HepG2 (cell line): ENCODE results near the gene SUCLA2. TPM values are rescaled to one million over a fixed set of nuclear protein-coding genes. Genes with fewer than 3 reads are reported as not detected.

ENCODE experiments used
- ATAC-seq: fragments of 200-7000 bp; cut with Tn5 transposase; 3 replicates; pipeline ENCODE4 v1.9.1; 2020; ENCODE audit warnings: mild to moderate bottlenecking, moderate library complexity
- BruUV-seq: library from RNA; stranded (reverse); fragments of 400-500 nt; replicated peaks from 2 replicates; lab custom pipeline; 2021; lab: Mats Ljungman, UMichigan
- CTCF ChIA-PET: fragments of 300-600 bp; formaldehyde crosslinking; extraction: SDS; loops from one replicate; lab custom pipeline; 2021; ENCODE audit warnings: low total read pairs, inconsistent platforms, low intra/inter-chr PET ratio; lab: Yijun Ruan, JAX
- POLR2A ChIA-PET: fragments of 350-600 bp; sonication (Branson Sonifier 250); formaldehyde crosslinking; loops from one replicate; lab custom pipeline; 2020; ENCODE audit warnings: antibody characterized with exemption, inconsistent platforms; lab: Yijun Ruan, JAX
- DNase-seq: peaks from one replicate; pipeline ENCODE4 v3.0.0-alpha.2; 2015; ENCODE audit warnings: low spot score
- FAIRE-seq: peaks from 3 replicates; lab custom pipeline; 2011; peaks lifted over from hg19 to GRCh38; lab: Jason Lieb, UNC
- H2AFZ ChIP-seq: one replicate; pipeline ENCODE4 v1.6.1; 2011; ENCODE audit warnings: low read length, inconsistent platforms
- H3K27ac ChIP-seq: fragments of 300-600 bp; 3 replicates; pipeline ENCODE4 v1.8.0; 2011; ENCODE audit warnings: mixed run types, mild to moderate bottlenecking, mixed read lengths, low read length, inconsistent platforms; ENCODE audit not compliant: insufficient read depth; ENCODE audit errors: extremely low read length
- H3K27me3 ChIP-seq, 2 experiments: fragments of 200-600 bp in 1 of 2; 2 replicates in 1 of 2; 3 replicates in 1 of 2; pipeline versions ENCODE4 v1.6.0 to v1.8.0; 2011; ENCODE audit warnings: low read length in 2 of 2, mild to moderate bottlenecking in 2 of 2, moderate library complexity in 2 of 2, inconsistent platforms in 1 of 2; ENCODE audit not compliant: insufficient read depth in 2 of 2, control insufficient read depth in 1 of 2
- H3K36me3 ChIP-seq, 2 experiments: fragments of 200-600 bp in 1 of 2; replicated peaks in 1 of 2; 2 replicates in 1 of 2; 3 replicates in 1 of 2; pipeline versions ENCODE4 v1.5.1 to v1.8.0; 2011; ENCODE audit warnings: low read length in 2 of 2, inconsistent platforms in 1 of 2; ENCODE audit not compliant: insufficient read depth in 2 of 2, control insufficient read depth in 1 of 2
- H3K4me1 ChIP-seq: 2 replicates; pipeline ENCODE4 v1.5.1; 2012; ENCODE audit warnings: low read length, inconsistent platforms; ENCODE audit not compliant: insufficient read depth
- H3K4me2 ChIP-seq: 2 replicates; pipeline ENCODE4 v1.6.0; 2011; ENCODE audit warnings: low read depth, low read length, inconsistent platforms
- H3K4me3 ChIP-seq, 3 experiments: fragments of 200-600 bp in 1 of 3; sonication (generic), shearing (Covaris generic) in 1 of 3; replicated peaks in 1 of 3; 2 replicates each; pipeline ENCODE4 v1.5.1; 2011 to 2016; ENCODE audit warnings: low read length in 3 of 3, inconsistent platforms in 2 of 3, low read depth in 2 of 3, mild to moderate bottlenecking in 2 of 3, control low read depth in 1 of 3, mixed read lengths in 1 of 3; ENCODE audit not compliant: insufficient read depth in 1 of 3
- H3K79me2 ChIP-seq: one replicate; pipeline ENCODE4 v1.6.1; 2011; ENCODE audit warnings: low read length, inconsistent platforms; ENCODE audit not compliant: insufficient read depth
- H3K9ac ChIP-seq: 2 replicates; pipeline ENCODE4 v1.6.0; 2011; ENCODE audit warnings: mild to moderate bottlenecking, low read depth, low read length, inconsistent platforms; ENCODE audit not compliant: insufficient read depth
- H3K9me3 ChIP-seq: 2 replicates; pipeline ENCODE4 v1.5.1; 2012; ENCODE audit warnings: mild to moderate bottlenecking, low read length
- H4K20me1 ChIP-seq: 2 replicates; pipeline ENCODE4 v1.6.0; 2011; ENCODE audit warnings: inconsistent platforms, mild to moderate bottlenecking, low read length, moderate library complexity; ENCODE audit not compliant: insufficient read depth
- AKAP8 ChIP-seq: sonication (generic); formaldehyde crosslinking; IDR thresholded peaks from 2 replicates; pipeline ENCODE4 v1.5.1; 2020; ENCODE audit warnings: mild to moderate bottlenecking, missing genetic modification reagents
- ELF1 ChIP-seq: sonication (generic); formaldehyde crosslinking; IDR thresholded peaks from 2 replicates; pipeline ENCODE4 v1.4.0; 2020; ENCODE audit warnings: missing genetic modification reagents
- HNRNPK ChIP-seq: fragments of 200-400 bp; formaldehyde crosslinking; IDR thresholded peaks from 2 replicates; pipeline ENCODE4 v1.6.1; 2018; ENCODE audit warnings: low read length, low read depth, moderate library complexity, mild to moderate bottlenecking; ENCODE audit not compliant: poor library complexity, severe bottlenecking
- MEF2D ChIP-seq: sonication (generic); formaldehyde crosslinking; IDR thresholded peaks from 2 replicates; pipeline ENCODE4 v1.5.1; 2020; ENCODE audit warnings: mild to moderate bottlenecking, missing genetic modification reagents
- TBP ChIP-seq: sonication (generic); formaldehyde crosslinking; IDR thresholded peaks from 2 replicates; pipeline ENCODE4 v1.5.0; 2020; ENCODE audit warnings: missing genetic modification reagents
- U2AF1 ChIP-seq: fragments of 200-400 bp; formaldehyde crosslinking; optimal IDR thresholded peaks from 2 replicates; pipeline ENCODE3; 2017; ENCODE audit warnings: mild to moderate bottlenecking, low read depth, low read length
- ZNF350 ChIP-seq: sonication (generic); formaldehyde crosslinking; IDR thresholded peaks from 2 replicates; pipeline ENCODE4 v1.4.0; 2020; ENCODE audit warnings: mild to moderate bottlenecking, low read depth, missing genetic modification reagents, borderline replicate concordance
- ZNF773 ChIP-seq: sonication (generic); formaldehyde crosslinking; IDR thresholded peaks from 2 replicates; pipeline ENCODE4 v1.4.0; 2020; ENCODE audit warnings: missing genetic modification reagents, borderline replicate concordance
- ZSCAN25 ChIP-seq: sonication (generic); formaldehyde crosslinking; IDR thresholded peaks from 2 replicates; pipeline ENCODE4 v1.8.0; 2022; ENCODE audit warnings: mild to moderate bottlenecking, missing genetic modification reagents
- WGBS: methylation state at CpG from one replicate; pipeline ENCODE4 v1.1.6; 2017; ENCODE audit warnings: low lambda C conversion rate; 5-methylcytosine and 5-hydroxymethylcytosine counted together
- in situ Hi-C: cut with HindIII; loops from 2 replicates; pipeline ENCODE4 v1.10.0; 2017; ENCODE audit warnings: low pct_unique_long_range_greater_than_20kb; ENCODE audit not compliant: extremely low pct_ligation_motif_present
- intact Hi-C: fragments of 100-400 bp; cut with micrococcal nuclease; formaldehyde crosslinking; loops from one replicate; pipeline ENCODE4 v1.10.0; 2022; ENCODE audit not compliant: unreplicated experiment
- polyA plus RNA-seq, 8 experiments: library from polyadenylated mRNA; depleted of rRNA in 3 of 8; stranded (reverse) in 7 of 8; unstranded in 1 of 8; fragments of >200 nt; fragmentation: Illumina TruSeq in 4 of 8; extraction: Trizol in 4 of 8; gene quantifications; 2 replicates each; pipeline versions ENCODE4 v1.2.1 to v1.2.3, GENCODE V29; 2011 to 2016; ENCODE audit warnings: low read depth in 4 of 8, missing spikeins in 1 of 8, mixed read lengths in 1 of 8; ENCODE audit not compliant: insufficient read depth in 1 of 8
- total RNA-seq, 5 experiments: library from RNA; depleted of rRNA; stranded (reverse); fragments of >200 nt; fragmentation: Illumina TruSeq; extraction: Trizol; gene quantifications; 2 replicates each; pipeline ENCODE4 v1.2.3, GENCODE V29; 2016; ENCODE audit warnings: low read depth in 1 of 5
- TF ChIP-seq, protein P1 (sequence below): conservative IDR thresholded peaks from 2 replicates; pipeline ENCODE4 v1.6.1; 2018; ENCODE audit warnings: missing genetic modification reagents
- TF ChIP-seq, protein P2 (sequence below): sonication (generic); formaldehyde crosslinking; IDR thresholded peaks from 2 replicates; pipeline ENCODE4 v1.4.0; 2020; ENCODE audit warnings: low read depth, mild to moderate bottlenecking, missing genetic modification reagents
- TF ChIP-seq, protein P3 (sequence below): sonication (generic); formaldehyde crosslinking; IDR thresholded peaks from 2 replicates; pipeline ENCODE4 v1.5.1; 2020; ENCODE audit warnings: mild to moderate bottlenecking, missing genetic modification reagents, borderline replicate concordance
- TF ChIP-seq, protein P4 (sequence below): sonication (generic); formaldehyde crosslinking; IDR thresholded peaks from 2 replicates; pipeline ENCODE4 v1.4.0; 2020; ENCODE audit warnings: missing genetic modification reagents
- TF ChIP-seq, protein P5 (sequence below): sonication (generic); formaldehyde crosslinking; IDR thresholded peaks from 2 replicates; pipeline ENCODE4 v1.8.0; 2022; ENCODE audit warnings: missing genetic modification reagents, low read depth, mild to moderate bottlenecking, borderline replicate concordance

Gene SUCLA2
- total and polyA plus RNA-seq, 2 of the 13 experiments (the other 11 are each of a cell fraction or from before 2014, with no cell fraction given): 28.4 to 77.1 TPM

DNA sequence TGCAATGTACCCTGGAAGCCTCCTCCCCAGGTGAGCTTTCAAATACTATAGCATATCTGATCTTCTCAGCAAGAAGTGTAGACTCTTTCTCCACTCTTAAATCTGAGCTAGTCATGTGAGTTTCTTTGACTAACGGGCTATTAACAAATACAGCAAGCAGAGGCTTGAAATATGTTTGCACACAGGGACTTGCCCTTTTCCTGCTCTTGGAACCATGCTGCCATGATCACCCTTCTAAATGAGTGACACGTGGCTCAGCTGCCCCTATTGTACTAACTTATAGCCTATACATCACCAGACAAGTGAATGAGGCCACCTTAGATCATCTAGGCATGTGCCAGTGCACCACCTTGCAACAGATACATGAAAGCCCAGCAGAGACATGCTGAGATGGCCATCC, 13.3 kb upstream of the SUCLA2 start:
- FAIRE-seq: no peak
- peaks cover 12% of the 10 kb centered on the region for H3K4me1 ChIP-seq
- no peaks in the 10 kb centered on the region for H4K20me1 ChIP-seq
- 90% methylated on average over 2 of the region's 2 CpGs for WGBS
- H3K4me2 ChIP-seq: no peak overlapping the region
- in situ Hi-C loops (no loop called here), intact Hi-C loops (no loop called here)
- H3K9ac ChIP-seq: no peak overlapping the region
- DNase-seq: no peak
- BruUV-seq: no TSS peak
- no peaks in the 10 kb centered on the region for H3K79me2 ChIP-seq
- H3K36me3 ChIP-seq: no peaks in the 10 kb centered on the region
- CTCF ChIA-PET: no interaction called here
- H3K9me3 ChIP-seq: no peaks in the 10 kb centered on the region
- no peak overlapping the region for H3K4me3 ChIP-seq
- no peaks in the 10 kb centered on the region for H3K27me3 ChIP-seq
- POLR2A ChIA-PET: interaction anchor here (1.2 kb wide), 1 partner anchor 23 kb away, joined by 3 read pairs; the partner anchor contains the start of gene NUDT15
- no peak overlapping the region for H3K27ac ChIP-seq
- no peak for ATAC-seq
- H2AFZ ChIP-seq: no peak overlapping the region
- TF ChIP-seq HNRNPK (no peak), ELF1 (CRISPR knock-in tag) (no peak), AKAP8 (CRISPR knock-in tag) (no peak), U2AF1 (no peak), ZNF350 (CRISPR knock-in tag) (no peak), MEF2D (CRISPR knock-in tag) (no peak), TBP (CRISPR knock-in tag) (no peak), ZSCAN25 (no peak), ZNF773 (CRISPR knock-in tag) (no peak)
- TF ChIP-seq, protein P1, sequence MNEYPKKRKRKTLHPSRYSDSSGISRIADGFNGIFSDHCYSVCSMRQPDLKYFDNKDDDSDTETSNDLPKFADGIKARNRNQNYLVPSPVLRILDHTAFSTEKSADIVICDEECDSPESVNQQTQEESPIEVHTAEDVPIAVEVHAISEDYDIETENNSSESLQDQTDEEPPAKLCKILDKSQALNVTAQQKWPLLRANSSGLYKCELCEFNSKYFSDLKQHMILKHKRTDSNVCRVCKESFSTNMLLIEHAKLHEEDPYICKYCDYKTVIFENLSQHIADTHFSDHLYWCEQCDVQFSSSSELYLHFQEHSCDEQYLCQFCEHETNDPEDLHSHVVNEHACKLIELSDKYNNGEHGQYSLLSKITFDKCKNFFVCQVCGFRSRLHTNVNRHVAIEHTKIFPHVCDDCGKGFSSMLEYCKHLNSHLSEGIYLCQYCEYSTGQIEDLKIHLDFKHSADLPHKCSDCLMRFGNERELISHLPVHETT (CRISPR knock-in tag): no peak
- TF ChIP-seq, protein P2, sequence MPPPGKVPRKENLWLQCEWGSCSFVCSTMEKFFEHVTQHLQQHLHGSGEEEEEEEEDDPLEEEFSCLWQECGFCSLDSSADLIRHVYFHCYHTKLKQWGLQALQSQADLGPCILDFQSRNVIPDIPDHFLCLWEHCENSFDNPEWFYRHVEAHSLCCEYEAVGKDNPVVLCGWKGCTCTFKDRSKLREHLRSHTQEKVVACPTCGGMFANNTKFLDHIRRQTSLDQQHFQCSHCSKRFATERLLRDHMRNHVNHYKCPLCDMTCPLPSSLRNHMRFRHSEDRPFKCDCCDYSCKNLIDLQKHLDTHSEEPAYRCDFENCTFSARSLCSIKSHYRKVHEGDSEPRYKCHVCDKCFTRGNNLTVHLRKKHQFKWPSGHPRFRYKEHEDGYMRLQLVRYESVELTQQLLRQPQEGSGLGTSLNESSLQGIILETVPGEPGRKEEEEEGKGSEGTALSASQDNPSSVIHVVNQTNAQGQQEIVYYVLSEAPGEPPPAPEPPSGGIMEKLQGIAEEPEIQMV: no peak
- TF ChIP-seq, protein P3, sequence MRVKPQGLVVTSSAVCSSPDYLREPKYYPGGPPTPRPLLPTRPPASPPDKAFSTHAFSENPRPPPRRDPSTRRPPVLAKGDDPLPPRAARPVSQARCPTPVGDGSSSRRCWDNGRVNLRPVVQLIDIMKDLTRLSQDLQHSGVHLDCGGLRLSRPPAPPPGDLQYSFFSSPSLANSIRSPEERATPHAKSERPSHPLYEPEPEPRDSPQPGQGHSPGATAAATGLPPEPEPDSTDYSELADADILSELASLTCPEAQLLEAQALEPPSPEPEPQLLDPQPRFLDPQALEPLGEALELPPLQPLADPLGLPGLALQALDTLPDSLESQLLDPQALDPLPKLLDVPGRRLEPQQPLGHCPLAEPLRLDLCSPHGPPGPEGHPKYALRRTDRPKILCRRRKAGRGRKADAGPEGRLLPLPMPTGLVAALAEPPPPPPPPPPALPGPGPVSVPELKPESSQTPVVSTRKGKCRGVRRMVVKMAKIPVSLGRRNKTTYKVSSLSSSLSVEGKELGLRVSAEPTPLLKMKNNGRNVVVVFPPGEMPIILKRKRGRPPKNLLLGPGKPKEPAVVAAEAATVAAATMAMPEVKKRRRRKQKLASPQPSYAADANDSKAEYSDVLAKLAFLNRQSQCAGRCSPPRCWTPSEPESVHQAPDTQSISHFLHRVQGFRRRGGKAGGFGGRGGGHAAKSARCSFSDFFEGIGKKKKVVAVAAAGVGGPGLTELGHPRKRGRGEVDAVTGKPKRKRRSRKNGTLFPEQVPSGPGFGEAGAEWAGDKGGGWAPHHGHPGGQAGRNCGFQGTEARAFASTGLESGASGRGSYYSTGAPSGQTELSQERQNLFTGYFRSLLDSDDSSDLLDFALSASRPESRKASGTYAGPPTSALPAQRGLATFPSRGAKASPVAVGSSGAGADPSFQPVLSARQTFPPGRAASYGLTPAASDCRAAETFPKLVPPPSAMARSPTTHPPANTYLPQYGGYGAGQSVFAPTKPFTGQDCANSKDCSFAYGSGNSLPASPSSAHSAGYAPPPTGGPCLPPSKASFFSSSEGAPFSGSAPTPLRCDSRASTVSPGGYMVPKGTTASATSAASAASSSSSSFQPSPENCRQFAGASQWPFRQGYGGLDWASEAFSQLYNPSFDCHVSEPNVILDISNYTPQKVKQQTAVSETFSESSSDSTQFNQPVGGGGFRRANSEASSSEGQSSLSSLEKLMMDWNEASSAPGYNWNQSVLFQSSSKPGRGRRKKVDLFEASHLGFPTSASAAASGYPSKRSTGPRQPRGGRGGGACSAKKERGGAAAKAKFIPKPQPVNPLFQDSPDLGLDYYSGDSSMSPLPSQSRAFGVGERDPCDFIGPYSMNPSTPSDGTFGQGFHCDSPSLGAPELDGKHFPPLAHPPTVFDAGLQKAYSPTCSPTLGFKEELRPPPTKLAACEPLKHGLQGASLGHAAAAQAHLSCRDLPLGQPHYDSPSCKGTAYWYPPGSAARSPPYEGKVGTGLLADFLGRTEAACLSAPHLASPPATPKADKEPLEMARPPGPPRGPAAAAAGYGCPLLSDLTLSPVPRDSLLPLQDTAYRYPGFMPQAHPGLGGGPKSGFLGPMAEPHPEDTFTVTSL: no peak
- TF ChIP-seq, protein P4, sequence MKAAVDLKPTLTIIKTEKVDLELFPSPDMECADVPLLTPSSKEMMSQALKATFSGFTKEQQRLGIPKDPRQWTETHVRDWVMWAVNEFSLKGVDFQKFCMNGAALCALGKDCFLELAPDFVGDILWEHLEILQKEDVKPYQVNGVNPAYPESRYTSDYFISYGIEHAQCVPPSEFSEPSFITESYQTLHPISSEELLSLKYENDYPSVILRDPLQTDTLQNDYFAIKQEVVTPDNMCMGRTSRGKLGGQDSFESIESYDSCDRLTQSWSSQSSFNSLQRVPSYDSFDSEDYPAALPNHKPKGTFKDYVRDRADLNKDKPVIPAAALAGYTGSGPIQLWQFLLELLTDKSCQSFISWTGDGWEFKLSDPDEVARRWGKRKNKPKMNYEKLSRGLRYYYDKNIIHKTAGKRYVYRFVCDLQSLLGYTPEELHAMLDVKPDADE (CRISPR knock-in tag): no peak
- TF ChIP-seq, protein P5, sequence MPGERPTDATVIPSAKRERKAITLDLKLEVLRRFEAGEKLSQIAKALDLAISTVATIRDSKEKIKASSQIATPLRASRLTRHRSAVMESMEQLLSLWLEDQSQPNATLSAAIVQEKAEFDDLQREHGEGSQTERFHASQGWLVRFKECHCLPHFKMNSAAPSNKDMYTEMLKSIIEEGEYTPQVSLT (CRISPR knock-in tag): no peak
